H7 (cell line): Measurements from ENCODE around the gene LSM5. TPM values are rescaled to one million over a fixed set of nuclear protein-coding genes. Genes with fewer than 3 reads are reported as not detected.

ENCODE experiments used
- DNase-seq: peaks from one replicate; pipeline ENCODE4 v3.0.0; 2012
- H3K27me3 ChIP-seq: 2 replicates; pipeline ENCODE4 v1.6.0; 2011; ENCODE audit warnings: mild to moderate bottlenecking, low read length; ENCODE audit not compliant: control insufficient read depth, insufficient read depth
- H3K36me3 ChIP-seq: replicated peaks from 2 replicates; pipeline ENCODE4 v1.5.1; 2011; ENCODE audit warnings: low read length; ENCODE audit not compliant: control insufficient read depth, insufficient read depth
- H3K4me3 ChIP-seq: 2 replicates; pipeline ENCODE4 v1.5.1; 2011; ENCODE audit warnings: low read depth, mild to moderate bottlenecking, control low read depth, low read length, moderate library complexity; ENCODE audit not compliant: insufficient read depth
- total RNA-seq: library from RNA; depleted of rRNA; stranded (reverse); fragments of >200 nt; shearing (Covaris generic); gene quantifications from 2 replicates; pipeline ENCODE4 v1.2.3, GENCODE V29; 2014; rRNA removed

Gene LSM5
- total RNA-seq, 1 experiment from 2014 or later = 41.6 TPM

- Histone ChIP-seq H3K4me3 (no peak overlapping the region), H3K36me3 (no peaks in the 10 kb centered on the region), H3K27me3 (no peaks in the 10 kb centered on the region)
- DNase-seq = no peak
Measured at GRCh38 chr7:32462451-32462850, 27.7 kb downstream of the LSM5 start.

GRCh38 chr7:32461484-32461883 is 28.7 kb downstream of the LSM5 start:
- no peak for DNase-seq
- Histone ChIP-seq H3K4me3 (no peak overlapping the region), H3K36me3 (no peaks in the 10 kb centered on the region), H3K27me3 (no peaks in the 10 kb centered on the region)

- no peak overlapping the region for H3K4me3 ChIP-seq
- no peaks in the 10 kb centered on the region for H3K36me3 ChIP-seq
- no peaks in the 10 kb centered on the region for H3K27me3 ChIP-seq
- DNase-seq = no peak
Measured at GRCh38 chr7:32459788-32460187, 30.4 kb downstream of the LSM5 start.

- DNase-seq = no peak
- Histone ChIP-seq H3K4me3 (no peak overlapping the region), H3K27me3 (no peaks in the 10 kb centered on the region), H3K36me3 (no peaks in the 10 kb centered on the region)
Measured at GRCh38 chr7:32458025-32458424, 32.2 kb downstream of the LSM5 start.

GRCh38 chr7:32453341-32454011 is 36.7 kb downstream of the LSM5 start:
- Histone ChIP-seq H3K27me3 (no peaks in the 10 kb centered on the region), H3K36me3 (no peaks in the 10 kb centered on the region), H3K4me3 (no peak overlapping the region)
- DNase-seq = no peak

- H3K4me3 ChIP-seq = no peak overlapping the region
- peak; percentile 23 for DNase-seq
- H3K27me3 ChIP-seq = no peaks in the 10 kb centered on the region
- no peaks in the 10 kb centered on the region for H3K36me3 ChIP-seq
Measured at GRCh38 chr7:32447218-32447617, 43.0 kb downstream of the LSM5 start.

GRCh38 chr7:32436146-32436928 is 53.8 kb downstream of the LSM5 start:
- no peak for DNase-seq
- no peaks in the 10 kb centered on the region for H3K27me3 ChIP-seq
- H3K36me3 ChIP-seq = no peaks in the 10 kb centered on the region
- H3K4me3 ChIP-seq = no peak overlapping the region

Other genes with a start within 250 kb of the LSM5 start
- 35.3 and 50.1 TPM in 2 replicates for gene AVL9, start 5.1 kb upstream of the LSM5 start, total RNA-seq